Esophagus squamous epithelium (tissue), 4 donors: ENCODE measurements around the gene CFAP157.

Experiments
- POLR2A ChIP-seq, 4 donors: fragments of 450-650 bp; IDR thresholded peaks; one replicate each; pipeline ENCODE4 v1.6.1; 2017; ENCODE audit warnings: antibody characterized with exemption in 4 of 4, mild to moderate bottlenecking in 4 of 4, moderate library complexity in 3 of 4
- TF ChIP-seq, protein P1 (sequence below), 6 experiments: fragments of 450-650 bp in 4 of 6; fragments of 200-600 bp in 2 of 6; sonication (generic) in 2 of 6; IDR thresholded peaks; one replicate each; pipeline ENCODE4 v1.5.1; 2016 to 2019; ENCODE audit warnings: antibody characterized with exemption in 6 of 6, mild to moderate bottlenecking in 4 of 6, moderate library complexity in 4 of 6

- TF ChIP-seq, protein P1, sequence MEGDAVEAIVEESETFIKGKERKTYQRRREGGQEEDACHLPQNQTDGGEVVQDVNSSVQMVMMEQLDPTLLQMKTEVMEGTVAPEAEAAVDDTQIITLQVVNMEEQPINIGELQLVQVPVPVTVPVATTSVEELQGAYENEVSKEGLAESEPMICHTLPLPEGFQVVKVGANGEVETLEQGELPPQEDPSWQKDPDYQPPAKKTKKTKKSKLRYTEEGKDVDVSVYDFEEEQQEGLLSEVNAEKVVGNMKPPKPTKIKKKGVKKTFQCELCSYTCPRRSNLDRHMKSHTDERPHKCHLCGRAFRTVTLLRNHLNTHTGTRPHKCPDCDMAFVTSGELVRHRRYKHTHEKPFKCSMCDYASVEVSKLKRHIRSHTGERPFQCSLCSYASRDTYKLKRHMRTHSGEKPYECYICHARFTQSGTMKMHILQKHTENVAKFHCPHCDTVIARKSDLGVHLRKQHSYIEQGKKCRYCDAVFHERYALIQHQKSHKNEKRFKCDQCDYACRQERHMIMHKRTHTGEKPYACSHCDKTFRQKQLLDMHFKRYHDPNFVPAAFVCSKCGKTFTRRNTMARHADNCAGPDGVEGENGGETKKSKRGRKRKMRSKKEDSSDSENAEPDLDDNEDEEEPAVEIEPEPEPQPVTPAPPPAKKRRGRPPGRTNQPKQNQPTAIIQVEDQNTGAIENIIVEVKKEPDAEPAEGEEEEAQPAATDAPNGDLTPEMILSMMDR (IDR thresholded peaks at IDR 0.05) = no peak
- no peak for TF ChIP-seq POLR2A (IDR thresholded peaks at IDR 0.05)
Measured at GRCh38 chr9:127710204-127710783, 3.5 kb downstream of the CFAP157 start.
